GM19023 (cell line): ENCODE results near the gene C1orf198.

Source experiments
- ATAC-seq: cut with Tn5 transposase; IDR thresholded peaks from one replicate; pipeline ENCODE4 v1.9.1; 2021; ENCODE audit warnings: mild to moderate bottlenecking, moderate library complexity; ENCODE audit not compliant: unreplicated experiment

The C1orf198 gene

GRCh38 chr1:230894032-230894431, 25.7 kb upstream of the C1orf198 start:
- no peak for ATAC-seq

GRCh38 chr1:230892018-230892491, 23.7 kb upstream of the C1orf198 start:
- peak; percentile 50 for ATAC-seq

- ATAC-seq = no peak
Measured at GRCh38 chr1:230891413-230891812, 23.1 kb upstream of the C1orf198 start.

- no peak for ATAC-seq
Measured at GRCh38 chr1:230884646-230885045, 16.3 kb upstream of the C1orf198 start.

GRCh38 chr1:230883967-230884366, 15.6 kb upstream of the C1orf198 start:
- ATAC-seq = no peak

- ATAC-seq = no peak
Measured at GRCh38 chr1:230879778-230880177, 11.5 kb upstream of the C1orf198 start.

GRCh38 chr1:230878591-230878990, 10.3 kb upstream of the C1orf198 start:
- no peak for ATAC-seq

GRCh38 chr1:230877924-230878590, 9.7 kb upstream of the C1orf198 start:
- ATAC-seq = no peak

GRCh38 chr1:230877146-230877923, 9.0 kb upstream of the C1orf198 start:
- ATAC-seq = no peak

- ATAC-seq = no peak
Measured at GRCh38 chr1:230876660-230877059, 8.3 kb upstream of the C1orf198 start.

- no peak for ATAC-seq
Measured at GRCh38 chr1:230875370-230875769, 7.0 kb upstream of the C1orf198 start.

- ATAC-seq = no peak
Measured at GRCh38 chr1:230870916-230871315, 2.6 kb upstream of the C1orf198 start.

- no peak for ATAC-seq
Measured at GRCh38 chr1:230869500-230869899, 1.2 kb upstream of the C1orf198 start.

GRCh38 chr1:230868736-230869385, 540 bp upstream of the C1orf198 start:
- peak; percentile 42 for ATAC-seq

- no peak for ATAC-seq
Measured at GRCh38 chr1:230867101-230867902, 1.0 kb downstream of the C1orf198 start.

- ATAC-seq = no peak
Measured at GRCh38 chr1:230866171-230867070, 1.9 kb downstream of the C1orf198 start.

- ATAC-seq = no peak
Measured at GRCh38 chr1:230865062-230865817, 3.1 kb downstream of the C1orf198 start.

GRCh38 chr1:230864441-230864840, 3.9 kb downstream of the C1orf198 start:
- no peak for ATAC-seq

- no peak for ATAC-seq
Measured at GRCh38 chr1:230863449-230863848, 4.9 kb downstream of the C1orf198 start.
